Measurements from ENCODE around the gene SPEM1. TPM values are rescaled to one million over a fixed set of nuclear protein-coding genes. Genes with fewer than 3 reads are reported as not detected.
A peak's percentile ranks its signal among the peaks of the same experiment; 100 is the strongest.
"Not testable (repeated sequence)": the region's sequence is repeated elsewhere in the genome, so short reads cannot be mapped to it uniquely, and the experiment has no call there.

The SPEM1 gene
- total and polyA plus RNA-seq, 4 donors: 0.29 TPM; not detected in 3

- Histone ChIP-seq H3K4me1 (ENCODE audit: control insufficient read depth, insufficient read depth, low read length) (peaks cover 17% of the 10 kb centered on the region), H3K27ac (ENCODE audit: low read depth, low read length) (no peak overlapping the region), H3K27me3 (ENCODE audit: control insufficient read depth, insufficient read depth, low read length) (no peaks in the 10 kb centered on the region), H3K9me3 (ENCODE audit: control insufficient read depth, insufficient read depth, low read length) (no peaks in the 10 kb centered on the region), H3K4me3 (ENCODE audit: low read depth, low read length) (no peak overlapping the region), H3K36me3 (ENCODE audit: control insufficient read depth, insufficient read depth, low read length) (peaks cover 60% of the 10 kb centered on the region)
- peak in 1 of 6 donors; percentile 44 for DNase-seq (ENCODE audit: low read depth in 4 of 6, low spot score in 6 of 6)
- WGBS (ENCODE audit: insufficient coverage): 80% methylated on average over 14 of the region's 16 CpGs
Observed at GRCh38 chr17:7466639-7467341, 46.7 kb downstream of the SPEM1 start.

- no peak for DNase-seq (ENCODE audit: low read depth in 4 of 6, low spot score in 6 of 6)
- Histone ChIP-seq H3K9me3 (ENCODE audit: control insufficient read depth, insufficient read depth, low read length) (no peaks in the 10 kb centered on the region), H3K4me3 (ENCODE audit: low read depth, low read length) (no peak overlapping the region), H3K27me3 (ENCODE audit: control insufficient read depth, insufficient read depth, low read length) (no peaks in the 10 kb centered on the region), H3K4me1 (ENCODE audit: control insufficient read depth, insufficient read depth, low read length) (peaks cover 17% of the 10 kb centered on the region), H3K27ac (ENCODE audit: low read depth, low read length) (no peak overlapping the region), H3K36me3 (ENCODE audit: control insufficient read depth, insufficient read depth, low read length) (peaks cover 54% of the 10 kb centered on the region)
- 57% methylated on average over 3 of the region's 3 CpGs for WGBS (ENCODE audit: insufficient coverage)
Observed at GRCh38 chr17:7467498-7467897, 47.4 kb downstream of the SPEM1 start.

GRCh38 chr17:7468290-7468689, 48.2 kb downstream of the SPEM1 start:
- no peak overlapping the region for H3K4me3 ChIP-seq (ENCODE audit: low read depth, low read length)
- peaks cover 46% of the 10 kb centered on the region for H3K36me3 ChIP-seq (ENCODE audit: control insufficient read depth, insufficient read depth, low read length)
- no peaks in the 10 kb centered on the region for H3K9me3 ChIP-seq (ENCODE audit: control insufficient read depth, insufficient read depth, low read length)
- WGBS (ENCODE audit: insufficient coverage): 94% methylated on average over 9 of the region's 11 CpGs
- no peak for DNase-seq (ENCODE audit: low read depth in 4 of 6, low spot score in 6 of 6)
- peaks cover 17% of the 10 kb centered on the region for H3K4me1 ChIP-seq (ENCODE audit: control insufficient read depth, insufficient read depth, low read length)
- H3K27ac ChIP-seq (ENCODE audit: low read depth, low read length): no peak overlapping the region
- H3K27me3 ChIP-seq (ENCODE audit: control insufficient read depth, insufficient read depth, low read length): no peaks in the 10 kb centered on the region

GRCh38 chr17:7468804-7469389, 48.8 kb downstream of the SPEM1 start:
- peaks cover 17% of the 10 kb centered on the region for H3K4me1 ChIP-seq (ENCODE audit: control insufficient read depth, insufficient read depth, low read length)
- DNase-seq (ENCODE audit: low read depth in 4 of 6, low spot score in 6 of 6): no peak
- H3K9me3 ChIP-seq (ENCODE audit: control insufficient read depth, insufficient read depth, low read length): no peaks in the 10 kb centered on the region
- H3K36me3 ChIP-seq (ENCODE audit: control insufficient read depth, insufficient read depth, low read length): peaks cover 40% of the 10 kb centered on the region
- WGBS (ENCODE audit: insufficient coverage): 83% methylated on average over 5 of the region's 12 CpGs
- no peak overlapping the region for H3K27ac ChIP-seq (ENCODE audit: low read depth, low read length)
- H3K27me3 ChIP-seq (ENCODE audit: control insufficient read depth, insufficient read depth, low read length): no peaks in the 10 kb centered on the region
- H3K4me3 ChIP-seq (ENCODE audit: low read depth, low read length): no peak overlapping the region

GRCh38 chr17:7469843-7470242, 49.7 kb downstream of the SPEM1 start:
- not testable (repeated sequence) for H3K4me3 ChIP-seq (ENCODE audit: low read depth, low read length); DNase-seq (ENCODE audit: low read depth in 4 of 6, low spot score in 6 of 6); H3K27ac ChIP-seq (ENCODE audit: low read depth, low read length); H3K9me3 ChIP-seq (ENCODE audit: control insufficient read depth, insufficient read depth, low read length); H3K27me3 ChIP-seq (ENCODE audit: control insufficient read depth, insufficient read depth, low read length)
- WGBS (ENCODE audit: insufficient coverage): 100% methylated on average over 1 of the region's 12 CpGs
- H3K4me1 ChIP-seq (ENCODE audit: control insufficient read depth, insufficient read depth, low read length): peaks cover 17% of the 10 kb centered on the region
- H3K36me3 ChIP-seq (ENCODE audit: control insufficient read depth, insufficient read depth, low read length): peaks cover 38% of the 10 kb centered on the region

- H3K9me3 ChIP-seq (ENCODE audit: control insufficient read depth, insufficient read depth, low read length); DNase-seq (ENCODE audit: low read depth in 4 of 6, low spot score in 6 of 6); H3K27me3 ChIP-seq (ENCODE audit: control insufficient read depth, insufficient read depth, low read length); H3K4me3 ChIP-seq (ENCODE audit: low read depth, low read length); H3K27ac ChIP-seq (ENCODE audit: low read depth, low read length): not testable (repeated sequence)
- WGBS (ENCODE audit: insufficient coverage): 100% methylated on average over 2 of the region's 8 CpGs
- Histone ChIP-seq H3K4me1 (ENCODE audit: control insufficient read depth, insufficient read depth, low read length) (peaks cover 17% of the 10 kb centered on the region), H3K36me3 (ENCODE audit: control insufficient read depth, insufficient read depth, low read length) (peaks cover 33% of the 10 kb centered on the region)
Observed at GRCh38 chr17:7470457-7470973, 50.4 kb downstream of the SPEM1 start.

Other genes with a start within 250 kb of the SPEM1 start
Only the 30 nearest of the 39 such genes appear.
- 100 to 1,000 TPM; 196 to 481 TPM for gene GABARAP, start 177.9 kb upstream of the SPEM1 start, total RNA-seq
- 100 to 1,000 TPM; 431 to 461 TPM for gene GABARAP, start 177.9 kb upstream of the SPEM1 start, polyA plus RNA-seq (ENCODE audit: insufficient read length in 2 of 2)
- gene CTDNEP1, start 168.6 kb upstream of the SPEM1 start, total RNA-seq: 10 to 100 TPM; 44.4 to 47.9 TPM
- 100 to 1,000 TPM; 177 to 181 TPM for gene CTDNEP1, start 168.6 kb upstream of the SPEM1 start, polyA plus RNA-seq (ENCODE audit: insufficient read length in 2 of 2)
- gene ELP5, start 168.1 kb upstream of the SPEM1 start, total RNA-seq: 10 to 100 TPM; 24.9 to 47.7 TPM
- 10 to 100 TPM; 49.8 to 52.2 TPM for gene ELP5, start 168.1 kb upstream of the SPEM1 start, polyA plus RNA-seq (ENCODE audit: insufficient read length in 2 of 2)
- gene CLDN7, start 157.8 kb upstream of the SPEM1 start, total RNA-seq: 1 to 10 TPM in 1 of 2 donors, under 1 TPM in 1; 0.79 to 2.3 TPM
- 1 to 10 TPM; 1.3 TPM for gene CLDN7, start 157.8 kb upstream of the SPEM1 start, polyA plus RNA-seq (ENCODE audit: insufficient read length in 2 of 2)
- 1 to 10 TPM in 1 of 2 donors, under 1 TPM in 1; 0.59 to 1.9 TPM for gene SLC2A4, start 138.6 kb upstream of the SPEM1 start, total RNA-seq
- gene SLC2A4, start 138.6 kb upstream of the SPEM1 start, polyA plus RNA-seq (ENCODE audit: insufficient read length in 2 of 2): under 1 TPM; 0.48 to 0.78 TPM
- 1 to 10 TPM in 1 of 2 donors, under 1 TPM in 1; 0.50 to 1.0 TPM for gene YBX2, start 125.7 kb upstream of the SPEM1 start, total RNA-seq
- 1 to 10 TPM; 4.2 to 6.9 TPM for gene YBX2, start 125.7 kb upstream of the SPEM1 start, polyA plus RNA-seq (ENCODE audit: insufficient read length in 2 of 2)
- gene EIF5A, start 112.7 kb upstream of the SPEM1 start, total RNA-seq: 100 to 1,000 TPM; 146 to 202 TPM
- 100 to 1,000 TPM; 366 to 375 TPM for gene EIF5A, start 112.7 kb upstream of the SPEM1 start, polyA plus RNA-seq (ENCODE audit: insufficient read length in 2 of 2)
- gene GPS2, start 105.0 kb upstream of the SPEM1 start, total RNA-seq: 10 to 100 TPM; 19.2 to 65.5 TPM
- gene GPS2, start 105.0 kb upstream of the SPEM1 start, polyA plus RNA-seq (ENCODE audit: insufficient read length in 2 of 2): 10 to 100 TPM; 98.3 to 99.4 TPM
- 10 to 100 TPM; 28.6 TPM for gene NEURL4, start 91.0 kb upstream of the SPEM1 start, total RNA-seq
- 10 to 100 TPM; 43.9 to 56.4 TPM for gene NEURL4, start 91.0 kb upstream of the SPEM1 start, polyA plus RNA-seq (ENCODE audit: insufficient read length in 2 of 2)
- gene ACAP1, start 83.8 kb upstream of the SPEM1 start, total RNA-seq: 10 to 100 TPM in 1 of 2 donors, 1 to 10 TPM in 1; 4.6 to 13.7 TPM
- 10 to 100 TPM; 13.8 to 18.1 TPM for gene ACAP1, start 83.8 kb upstream of the SPEM1 start, polyA plus RNA-seq (ENCODE audit: insufficient read length in 2 of 2)
- gene KCTD11, start 68.2 kb upstream of the SPEM1 start, total RNA-seq: 10 to 100 TPM in 1 of 2 donors, 1 to 10 TPM in 1; 5.6 to 10.4 TPM
- gene KCTD11, start 68.2 kb upstream of the SPEM1 start, polyA plus RNA-seq (ENCODE audit: insufficient read length in 2 of 2): 10 to 100 TPM; 12.6 to 13.5 TPM
- not detected for gene TMEM95, start 65.2 kb upstream of the SPEM1 start, total RNA-seq
- gene TMEM95, start 65.2 kb upstream of the SPEM1 start, polyA plus RNA-seq (ENCODE audit: insufficient read length in 2 of 2): not detected
- 1 to 10 TPM in 1 of 2 donors, under 1 TPM in 1; 0.79 to 1.5 TPM for gene TNK1, start 39.2 kb upstream of the SPEM1 start, total RNA-seq
- gene TNK1, start 39.2 kb upstream of the SPEM1 start, polyA plus RNA-seq (ENCODE audit: insufficient read length in 2 of 2): 1 to 10 TPM; 3.4 to 4.6 TPM
- gene PLSCR3, start 25.8 kb upstream of the SPEM1 start, total RNA-seq: 10 to 100 TPM in 1 of 2 donors, 1 to 10 TPM in 1; 8.0 to 21.7 TPM
- gene PLSCR3, start 25.8 kb upstream of the SPEM1 start, polyA plus RNA-seq (ENCODE audit: insufficient read length in 2 of 2): 10 to 100 TPM; 29.3 to 38.8 TPM
- gene TMEM256, start 16.2 kb upstream of the SPEM1 start, total RNA-seq: 100 to 1,000 TPM in 1 of 2 donors, 10 to 100 TPM in 1; 70.9 to 130 TPM
- gene TMEM256, start 16.2 kb upstream of the SPEM1 start, polyA plus RNA-seq (ENCODE audit: insufficient read length in 2 of 2): 10 to 100 TPM; 48.6 to 54.7 TPM
- 10 to 100 TPM; 21.5 to 25.3 TPM for gene NLGN2, start 12.5 kb upstream of the SPEM1 start, total RNA-seq
- gene NLGN2, start 12.5 kb upstream of the SPEM1 start, polyA plus RNA-seq (ENCODE audit: insufficient read length in 2 of 2): 100 to 1,000 TPM; 196 to 210 TPM
- not detected for gene SPEM2, start 5.3 kb downstream of the SPEM1 start, total RNA-seq
- under 1 TPM; 0.23 to 0.67 TPM for gene SPEM2, start 5.3 kb downstream of the SPEM1 start, polyA plus RNA-seq (ENCODE audit: insufficient read length in 2 of 2)
- not detected for gene SPEM3, start 8.5 kb downstream of the SPEM1 start, total RNA-seq
- gene SPEM3, start 8.5 kb downstream of the SPEM1 start, polyA plus RNA-seq (ENCODE audit: insufficient read length in 2 of 2): under 1 TPM in 1 of 2 donors, not detected in 1; 0.05 TPM
- gene TMEM102, start 15.1 kb downstream of the SPEM1 start, total RNA-seq: 1 to 10 TPM in 1 of 2 donors, under 1 TPM in 1; 0.69 to 1.3 TPM
- gene TMEM102, start 15.1 kb downstream of the SPEM1 start, polyA plus RNA-seq (ENCODE audit: insufficient read length in 2 of 2): 1 to 10 TPM; 2.1 to 2.4 TPM
- 10 to 100 TPM; 11.2 to 25.7 TPM for gene FGF11, start 19.2 kb downstream of the SPEM1 start, total RNA-seq
- gene FGF11, start 19.2 kb downstream of the SPEM1 start, polyA plus RNA-seq (ENCODE audit: insufficient read length in 2 of 2): 10 to 100 TPM; 32.8 to 42.2 TPM
- gene CHRNB1, start 24.7 kb downstream of the SPEM1 start, total RNA-seq: 10 to 100 TPM; 19.1 to 25.9 TPM
- 10 to 100 TPM; 20.9 TPM for gene CHRNB1, start 24.7 kb downstream of the SPEM1 start, polyA plus RNA-seq (ENCODE audit: insufficient read length in 2 of 2)
- gene ZBTB4, start 59.3 kb downstream of the SPEM1 start, total RNA-seq: 10 to 100 TPM; 19.8 to 32.6 TPM
- 10 to 100 TPM; 59.6 to 60.6 TPM for gene ZBTB4, start 59.3 kb downstream of the SPEM1 start, polyA plus RNA-seq (ENCODE audit: insufficient read length in 2 of 2)
- gene SLC35G6, start 61.1 kb downstream of the SPEM1 start, total RNA-seq: not detected
- gene SLC35G6, start 61.1 kb downstream of the SPEM1 start, polyA plus RNA-seq (ENCODE audit: insufficient read length in 2 of 2): 1 to 10 TPM in 1 of 2 donors, under 1 TPM in 1; 0.40 to 1.4 TPM
- gene POLR2A, start 64.0 kb downstream of the SPEM1 start, total RNA-seq: 10 to 100 TPM; 50.3 to 61.9 TPM
- gene POLR2A, start 64.0 kb downstream of the SPEM1 start, polyA plus RNA-seq (ENCODE audit: insufficient read length in 2 of 2): 10 to 100 TPM; 90.9 to 92.7 TPM
- 10 to 100 TPM in 1 of 2 donors, 1 to 10 TPM in 1; 5.6 to 15.5 TPM for gene TNFSF12, start 128.7 kb downstream of the SPEM1 start, total RNA-seq
- 10 to 100 TPM; 23.5 to 31.4 TPM for gene TNFSF12, start 128.7 kb downstream of the SPEM1 start, polyA plus RNA-seq (ENCODE audit: insufficient read length in 2 of 2)
- gene TNFSF13, start 138.4 kb downstream of the SPEM1 start, total RNA-seq: 1 to 10 TPM; 1.8 to 4.9 TPM
- 1 to 10 TPM; 4.2 to 4.5 TPM for gene TNFSF13, start 138.4 kb downstream of the SPEM1 start, polyA plus RNA-seq (ENCODE audit: insufficient read length in 2 of 2)
- 10 to 100 TPM; 50.1 to 71.5 TPM for gene SENP3, start 141.6 kb downstream of the SPEM1 start, total RNA-seq
- 10 to 100 TPM; 64.2 TPM for gene SENP3, start 141.6 kb downstream of the SPEM1 start, polyA plus RNA-seq (ENCODE audit: insufficient read length in 2 of 2)
- 10 to 100 TPM; 13.3 to 44.6 TPM for gene CD68, start 159.3 kb downstream of the SPEM1 start, total RNA-seq
- 10 to 100 TPM; 48.9 to 52.1 TPM for gene CD68, start 159.3 kb downstream of the SPEM1 start, polyA plus RNA-seq (ENCODE audit: insufficient read length in 2 of 2)
- 10 to 100 TPM; 41.2 to 77.3 TPM for gene MPDU1, start 163.5 kb downstream of the SPEM1 start, total RNA-seq
- gene MPDU1, start 163.5 kb downstream of the SPEM1 start, polyA plus RNA-seq (ENCODE audit: insufficient read length in 2 of 2): 10 to 100 TPM; 92.6 to 96.7 TPM
- 1 to 10 TPM; 1.2 to 6.8 TPM for gene SOX15, start 169.8 kb downstream of the SPEM1 start, total RNA-seq
- gene SOX15, start 169.8 kb downstream of the SPEM1 start, polyA plus RNA-seq (ENCODE audit: insufficient read length in 2 of 2): 10 to 100 TPM; 15.2 to 17.2 TPM